ENCODE data around the gene CADM1.

Gene CADM1

DNA sequence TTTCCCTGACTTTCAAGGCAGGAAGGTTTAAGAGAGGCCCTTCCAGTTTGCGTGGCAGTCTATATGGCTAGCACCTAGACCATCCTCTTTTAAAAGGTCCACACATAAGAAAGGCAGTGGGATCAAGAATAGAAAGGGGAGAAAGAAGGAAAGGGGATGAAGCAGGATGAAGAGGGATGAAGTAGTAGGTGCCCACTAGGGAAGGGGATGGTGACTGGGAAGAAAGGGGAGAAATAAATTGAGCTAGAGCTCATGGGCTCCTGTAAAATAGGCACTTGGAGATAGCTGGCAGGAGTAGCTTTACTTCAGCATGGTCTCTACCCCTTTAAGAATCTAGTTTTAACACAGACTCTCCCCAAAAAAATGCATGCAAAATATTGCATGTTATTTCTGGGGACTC is 41.5 kb downstream of the CADM1 start:
- TF ChIP-seq, protein P1, sequence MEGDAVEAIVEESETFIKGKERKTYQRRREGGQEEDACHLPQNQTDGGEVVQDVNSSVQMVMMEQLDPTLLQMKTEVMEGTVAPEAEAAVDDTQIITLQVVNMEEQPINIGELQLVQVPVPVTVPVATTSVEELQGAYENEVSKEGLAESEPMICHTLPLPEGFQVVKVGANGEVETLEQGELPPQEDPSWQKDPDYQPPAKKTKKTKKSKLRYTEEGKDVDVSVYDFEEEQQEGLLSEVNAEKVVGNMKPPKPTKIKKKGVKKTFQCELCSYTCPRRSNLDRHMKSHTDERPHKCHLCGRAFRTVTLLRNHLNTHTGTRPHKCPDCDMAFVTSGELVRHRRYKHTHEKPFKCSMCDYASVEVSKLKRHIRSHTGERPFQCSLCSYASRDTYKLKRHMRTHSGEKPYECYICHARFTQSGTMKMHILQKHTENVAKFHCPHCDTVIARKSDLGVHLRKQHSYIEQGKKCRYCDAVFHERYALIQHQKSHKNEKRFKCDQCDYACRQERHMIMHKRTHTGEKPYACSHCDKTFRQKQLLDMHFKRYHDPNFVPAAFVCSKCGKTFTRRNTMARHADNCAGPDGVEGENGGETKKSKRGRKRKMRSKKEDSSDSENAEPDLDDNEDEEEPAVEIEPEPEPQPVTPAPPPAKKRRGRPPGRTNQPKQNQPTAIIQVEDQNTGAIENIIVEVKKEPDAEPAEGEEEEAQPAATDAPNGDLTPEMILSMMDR (IDR thresholded peaks at IDR 0.05; ENCODE audit: low read depth, low read length): no peak
- DNase-seq (ENCODE audit: low read depth in 2 of 2): no peak
- no peak overlapping the region for H3K4me3 ChIP-seq (replicated peaks in 1 of 2; ENCODE audit: low read depth in 2 of 2, low read length in 2 of 2)

DNA sequence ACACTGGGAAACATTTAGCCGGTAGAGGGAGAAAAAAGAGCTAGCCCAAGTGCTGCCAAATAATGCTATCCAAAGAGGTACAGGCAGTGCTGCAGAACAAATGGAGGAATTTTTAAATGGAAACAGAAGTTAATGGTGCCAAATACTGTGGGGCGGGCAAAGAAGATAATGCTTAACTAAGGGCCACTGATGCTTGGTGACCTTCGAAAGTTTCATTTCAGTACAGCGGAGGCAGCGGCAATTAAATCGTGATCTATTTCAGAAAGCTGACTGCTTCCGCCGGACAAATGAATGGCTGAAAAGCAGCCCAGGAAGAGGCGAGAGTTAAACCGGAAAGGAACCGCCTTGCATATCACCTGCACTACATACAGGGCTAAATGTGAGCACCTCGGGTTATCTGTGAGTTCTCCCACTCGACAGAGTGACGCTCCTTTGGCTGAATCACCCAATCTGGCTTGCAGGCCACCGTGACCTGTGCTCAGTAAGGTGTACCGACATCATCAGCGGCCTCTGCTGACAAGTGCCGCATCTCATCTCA is 42.1 kb downstream of the CADM1 start:
- H3K4me3 ChIP-seq (replicated peaks in 1 of 2; ENCODE audit: low read depth in 2 of 2, low read length in 2 of 2): no peak overlapping the region
- DNase-seq (ENCODE audit: low read depth in 2 of 2): no peak
- TF ChIP-seq, protein P1 (IDR thresholded peaks at IDR 0.05; ENCODE audit: low read depth, low read length): no peak

DNA sequence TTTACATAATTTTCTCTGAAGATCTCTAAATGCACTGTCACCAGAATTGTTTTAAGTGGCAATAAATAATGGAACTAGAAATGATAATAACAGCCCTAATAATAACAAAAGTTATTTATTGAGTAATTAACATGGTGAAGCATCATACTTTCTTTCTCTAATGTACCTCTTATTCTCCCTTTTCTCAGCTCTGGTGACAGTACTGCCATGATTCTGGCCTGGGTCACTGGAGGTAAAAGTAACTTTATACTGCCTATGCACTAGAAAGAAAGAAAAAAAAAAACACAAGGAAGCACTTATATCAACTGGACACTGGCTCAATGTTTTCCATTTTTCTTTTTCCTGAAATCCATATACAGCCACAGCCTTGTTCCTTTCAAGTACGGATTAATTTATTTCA is 43.7 kb downstream of the CADM1 start:
- no peak overlapping the region for H3K4me3 ChIP-seq (replicated peaks in 1 of 2; ENCODE audit: low read depth in 2 of 2, low read length in 2 of 2)
- no peak for DNase-seq (ENCODE audit: low read depth in 2 of 2)
- TF ChIP-seq, protein P1 (IDR thresholded peaks at IDR 0.05; ENCODE audit: low read depth, low read length): no peak

DNA sequence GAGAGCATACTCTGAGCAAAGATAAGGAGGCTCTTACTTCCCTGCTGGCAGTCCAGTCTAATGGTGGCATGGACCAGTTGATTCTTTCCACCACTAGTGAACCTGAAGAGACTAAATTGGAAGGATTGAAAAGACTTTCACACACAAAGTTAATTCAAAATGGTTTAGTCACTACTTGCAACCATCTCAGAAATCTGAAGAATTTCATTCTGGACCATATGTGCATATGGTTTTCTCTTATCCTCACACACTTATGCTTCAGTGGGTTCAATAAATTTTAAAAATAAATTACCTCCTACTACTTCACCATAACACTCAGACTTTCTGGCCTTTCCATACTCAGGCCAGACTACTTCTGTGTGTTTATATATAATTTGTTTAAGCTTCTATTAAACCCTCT is 44.7 kb downstream of the CADM1 start:
- TF ChIP-seq, protein P1 (IDR thresholded peaks at IDR 0.05; ENCODE audit: low read depth, low read length): no peak
- no peak overlapping the region for H3K4me3 ChIP-seq (replicated peaks in 1 of 2; ENCODE audit: low read depth in 2 of 2, low read length in 2 of 2)
- no peak for DNase-seq (ENCODE audit: low read depth in 2 of 2)

DNA sequence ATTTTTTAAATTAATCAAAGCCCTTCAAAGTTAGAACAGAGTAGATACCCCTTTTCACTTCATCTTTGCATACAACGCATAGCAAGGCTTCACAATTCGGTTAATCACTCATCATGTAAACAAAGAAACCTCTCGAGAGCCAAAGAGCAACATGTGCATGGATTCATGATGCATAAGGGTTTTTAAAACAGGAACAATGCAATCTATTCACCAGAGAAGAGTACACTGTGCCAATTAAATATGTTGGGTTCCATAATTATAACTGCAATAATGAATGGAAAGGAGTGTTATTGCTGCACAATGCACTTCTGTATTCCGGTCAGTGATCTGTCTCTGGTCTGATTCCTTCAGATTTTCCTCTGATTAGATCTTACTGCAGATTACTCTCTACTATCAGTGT is 45.3 kb downstream of the CADM1 start:
- no peak overlapping the region for H3K4me3 ChIP-seq (replicated peaks in 1 of 2; ENCODE audit: low read depth in 2 of 2, low read length in 2 of 2)
- DNase-seq (ENCODE audit: low read depth in 2 of 2): no peak
- TF ChIP-seq, protein P1 (IDR thresholded peaks at IDR 0.05; ENCODE audit: low read depth, low read length): no peak

DNA sequence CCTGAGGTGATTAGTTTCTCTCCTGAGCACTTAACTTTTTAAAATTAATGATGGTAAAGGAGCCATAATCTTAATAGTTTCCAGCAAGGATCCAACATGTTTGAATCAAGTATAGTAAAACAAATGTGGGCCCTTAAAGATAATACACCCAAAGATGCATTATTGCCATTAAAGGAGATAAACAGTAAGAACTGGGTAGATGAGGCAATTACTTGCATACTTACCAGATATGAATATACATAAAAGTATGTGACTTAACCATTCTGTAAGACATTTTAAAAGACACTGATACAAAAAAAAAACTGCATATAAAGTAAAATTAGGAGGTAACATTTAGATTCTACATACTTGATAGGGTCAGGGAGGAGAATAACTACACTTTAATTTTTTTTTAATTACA is 48.2 kb downstream of the CADM1 start:
- TF ChIP-seq, protein P1 (IDR thresholded peaks at IDR 0.05; ENCODE audit: low read depth, low read length): no peak
- no peak for DNase-seq (ENCODE audit: low read depth in 2 of 2)
- no peak overlapping the region for H3K4me3 ChIP-seq (replicated peaks in 1 of 2; ENCODE audit: low read depth in 2 of 2, low read length in 2 of 2)

DNA sequence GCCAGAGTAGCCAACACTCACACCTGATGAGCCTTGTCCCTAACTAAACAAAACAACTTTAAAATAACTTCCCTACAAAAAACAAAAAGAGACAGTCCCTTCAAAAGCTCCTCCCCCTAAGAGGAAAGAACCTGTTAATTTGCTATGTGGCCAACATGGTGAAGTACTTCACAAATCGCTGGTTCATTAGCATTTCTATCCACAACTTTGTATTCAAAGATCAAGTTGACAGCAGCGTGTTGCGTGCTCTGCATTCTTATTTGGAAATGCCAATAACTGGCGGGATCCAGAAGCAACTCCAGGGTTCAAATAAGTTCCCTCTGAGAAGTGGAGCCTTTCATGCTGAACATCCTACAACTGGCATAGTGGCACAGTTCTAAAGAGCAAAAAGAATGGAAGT is 48.6 kb downstream of the CADM1 start:
- no peak overlapping the region for H3K4me3 ChIP-seq (replicated peaks in 1 of 2; ENCODE audit: low read depth in 2 of 2, low read length in 2 of 2)
- DNase-seq (ENCODE audit: low read depth in 2 of 2): no peak
- TF ChIP-seq, protein P1 (IDR thresholded peaks at IDR 0.05; ENCODE audit: low read depth, low read length): no peak

Measured in cardiac fibroblast (primary cell).